GM12873 (cell line): ENCODE data around the gene KIRREL3.

Source experiments
- CTCF ChIP-seq: IDR thresholded peaks from 2 replicates; pipeline ENCODE4 v1.5.1; 2012; ENCODE audit warnings: low read depth, mild to moderate bottlenecking, moderate library complexity, low read length, control low read depth; ENCODE audit not compliant: insufficient read depth; ENCODE audit errors: missing control alignments

KIRREL3 gene

GRCh38 chr11:126704096-126704495 is 296.5 kb downstream of the KIRREL3 start:
- no peak for TF ChIP-seq CTCF

DNA sequence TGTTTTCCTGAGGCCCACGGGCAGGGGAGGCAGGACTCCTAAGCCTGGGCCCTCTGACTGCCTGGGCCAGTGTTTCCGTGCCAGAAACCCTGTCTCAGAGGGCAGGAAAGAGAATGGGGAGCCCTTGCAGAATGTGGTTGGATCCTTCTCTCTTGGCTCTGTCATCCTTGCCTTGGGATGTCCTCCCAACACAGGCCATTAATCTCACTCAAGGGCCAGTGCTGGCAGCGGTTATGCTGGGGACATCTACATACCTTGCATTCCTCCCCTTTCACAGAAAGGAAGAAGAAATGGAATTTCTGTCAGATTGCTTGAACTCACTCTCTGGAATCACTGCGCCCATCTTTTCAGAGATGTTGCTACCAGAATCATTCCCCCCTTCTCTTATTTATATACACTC is 296.9 kb downstream of the KIRREL3 start:
- no peak for TF ChIP-seq CTCF

- TF ChIP-seq CTCF, result no peak
Observed at GRCh38 chr11:126702987-126703386, 297.6 kb downstream of the KIRREL3 start.

- TF ChIP-seq CTCF, result no peak
Observed at GRCh38 chr11:126702165-126702720, 298.3 kb downstream of the KIRREL3 start.

DNA sequence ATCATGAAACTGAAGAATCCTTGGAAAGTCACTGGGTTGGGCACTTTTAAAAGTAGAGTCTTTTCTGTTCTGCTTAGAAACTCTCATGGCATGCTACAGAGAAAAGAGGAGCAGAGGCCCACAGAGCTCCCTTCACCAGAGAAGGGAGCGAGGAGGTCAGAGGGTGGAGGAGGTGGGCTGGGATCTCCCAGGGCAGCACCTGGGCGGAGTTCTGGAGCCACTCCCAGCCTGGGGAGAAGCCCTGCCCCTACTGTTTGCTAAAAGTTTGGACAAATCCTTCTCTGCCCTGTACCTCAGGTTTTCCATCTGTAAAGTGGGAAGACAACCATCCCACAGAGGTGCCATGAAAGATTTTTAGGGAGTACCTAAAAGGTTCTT is 299.1 kb downstream of the KIRREL3 start:
- TF ChIP-seq CTCF, result no peak

DNA sequence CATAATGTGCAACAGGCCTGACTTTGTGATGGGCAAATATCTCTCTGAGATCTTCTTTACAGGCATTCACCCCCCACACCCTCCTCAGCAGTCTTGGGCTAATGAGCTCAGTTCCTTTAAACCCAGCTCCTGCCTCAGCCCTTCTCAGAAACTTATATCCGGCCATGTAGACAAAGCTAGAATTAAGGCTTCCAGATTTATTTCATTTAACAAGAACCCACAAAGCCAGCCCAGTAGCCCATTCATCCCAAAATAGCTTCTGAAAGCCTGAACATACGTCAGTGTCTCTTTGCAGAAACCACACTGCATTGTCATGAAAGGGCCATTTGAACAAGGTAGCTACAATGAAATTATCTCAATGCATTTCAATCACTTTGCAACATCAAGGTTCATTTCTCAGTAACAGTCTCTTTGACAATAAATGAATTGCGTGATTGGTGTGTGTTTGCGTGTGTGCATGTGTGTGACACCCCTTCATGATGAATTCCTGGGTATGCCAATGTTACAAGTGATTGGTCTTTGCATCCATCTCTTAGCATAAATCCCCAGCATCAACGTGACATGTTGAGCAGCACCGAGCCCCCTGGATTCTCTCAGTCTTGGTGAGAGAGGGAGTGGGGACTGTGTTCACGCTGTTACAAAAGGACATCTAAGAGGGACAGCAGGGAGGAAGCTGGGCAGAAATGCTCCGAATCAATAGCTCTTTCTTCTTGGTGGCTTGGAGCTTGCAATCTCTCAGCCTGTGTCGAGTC is 299.6 kb downstream of the KIRREL3 start:
- no peak for TF ChIP-seq CTCF

DNA sequence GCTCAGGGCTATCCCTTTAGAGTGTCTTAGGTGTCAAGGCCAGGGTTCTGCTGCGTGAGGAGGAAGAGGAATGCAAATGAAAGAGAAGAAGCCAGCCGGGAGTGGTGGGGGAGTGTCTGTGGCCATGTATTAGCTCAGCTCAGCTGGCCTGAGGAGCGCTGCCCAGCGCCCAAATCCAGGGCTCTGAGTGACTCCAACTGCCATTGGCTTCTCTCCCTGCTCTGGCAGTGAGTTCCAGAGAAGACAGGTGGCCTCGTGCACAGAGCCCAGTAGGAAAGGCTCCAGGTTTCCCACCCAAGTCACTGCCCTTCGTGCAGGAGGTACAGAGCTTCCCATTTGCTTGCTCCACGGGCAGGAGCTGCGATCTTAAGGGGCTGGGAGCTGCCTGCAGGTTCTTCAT is 302.0 kb downstream of the KIRREL3 start:
- no peak for TF ChIP-seq CTCF
